Erythroblast (primary cell): ENCODE data around the gene ASB8.

Source experiments
- GATA1 ChIP-seq: IDR thresholded peaks from 2 replicates; pipeline ENCODE4 v1.6.1; 2011; ENCODE audit warnings: low read depth, mild to moderate bottlenecking, control low read depth, low read length, moderate library complexity
- POLR2A ChIP-seq: IDR thresholded peaks from 2 replicates; pipeline ENCODE4 v1.6.1; 2011; ENCODE audit warnings: mild to moderate bottlenecking, low read length

DNA sequence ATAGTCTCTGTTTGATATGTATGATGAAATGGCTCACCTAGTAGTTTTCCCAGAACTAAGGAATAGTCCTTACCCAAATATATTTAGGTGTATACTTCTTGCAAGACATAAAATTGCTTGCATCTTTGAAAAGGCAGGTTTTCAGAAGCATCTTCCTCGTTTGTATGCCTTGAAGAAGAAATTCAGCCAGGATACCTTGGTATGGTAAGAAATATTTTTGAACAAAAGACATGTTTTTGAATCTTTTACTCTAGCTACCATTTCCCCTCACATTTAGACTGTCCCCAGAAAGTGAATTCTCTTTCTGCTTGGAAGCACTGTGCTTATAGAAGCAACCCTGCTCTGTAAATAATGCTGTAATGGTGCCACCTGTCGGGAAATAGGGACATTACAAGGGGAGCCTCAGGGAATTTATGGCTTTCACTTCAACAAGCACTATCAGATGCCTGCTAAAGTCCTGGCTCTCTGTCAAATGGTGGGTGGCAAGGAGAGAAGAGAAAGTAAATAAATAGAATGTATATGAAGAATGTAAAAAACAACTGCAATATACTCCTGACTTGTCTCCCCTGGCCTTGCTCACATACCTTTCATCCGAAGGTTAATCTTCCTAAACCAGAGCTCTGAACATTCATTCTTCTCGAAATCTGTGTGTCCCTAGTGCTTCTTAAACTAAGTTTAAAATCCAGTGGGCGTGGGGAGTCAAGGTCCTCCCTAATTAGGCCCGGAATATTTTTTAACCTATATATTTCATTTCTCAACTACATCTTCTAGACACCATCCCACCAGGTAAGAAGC, 32.2 kb upstream of the ASB8 start:
- no peak for TF ChIP-seq POLR2A
- no peak for TF ChIP-seq GATA1
